HG03439 (cell line): ENCODE measurements around the gene DDX3X.
"Not testable (repeated sequence)": the region's sequence is repeated elsewhere in the genome, so short reads cannot be mapped to it uniquely, and the experiment has no call there.

Experiments
- ATAC-seq: cut with Tn5 transposase; IDR thresholded peaks from one replicate; pipeline ENCODE4 v1.9.1; 2021; ENCODE audit warnings: mild to moderate bottlenecking, moderate library complexity; ENCODE audit not compliant: unreplicated experiment

The DDX3X gene

DNA sequence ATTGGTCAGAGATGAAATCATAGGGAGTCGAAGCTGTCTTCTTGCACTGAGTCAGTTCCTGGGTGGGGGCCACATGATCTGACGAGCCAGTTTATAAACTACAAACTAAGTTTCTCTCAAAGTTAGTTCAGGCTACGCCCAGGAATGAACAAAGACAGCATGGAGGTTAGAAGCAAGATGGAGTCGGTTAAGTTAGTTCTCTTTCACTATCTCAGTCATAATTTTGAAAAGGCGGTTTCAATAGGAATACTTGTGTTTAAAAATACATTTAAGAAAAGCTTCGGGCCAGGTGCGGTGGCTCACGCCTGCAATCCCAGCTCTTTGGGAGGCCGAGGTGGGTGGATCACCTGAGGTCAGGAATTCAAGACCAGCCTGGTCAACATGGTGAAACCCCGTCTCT is 77.3 kb downstream of the DDX3X start:
- not testable (repeated sequence) for ATAC-seq

DNA sequence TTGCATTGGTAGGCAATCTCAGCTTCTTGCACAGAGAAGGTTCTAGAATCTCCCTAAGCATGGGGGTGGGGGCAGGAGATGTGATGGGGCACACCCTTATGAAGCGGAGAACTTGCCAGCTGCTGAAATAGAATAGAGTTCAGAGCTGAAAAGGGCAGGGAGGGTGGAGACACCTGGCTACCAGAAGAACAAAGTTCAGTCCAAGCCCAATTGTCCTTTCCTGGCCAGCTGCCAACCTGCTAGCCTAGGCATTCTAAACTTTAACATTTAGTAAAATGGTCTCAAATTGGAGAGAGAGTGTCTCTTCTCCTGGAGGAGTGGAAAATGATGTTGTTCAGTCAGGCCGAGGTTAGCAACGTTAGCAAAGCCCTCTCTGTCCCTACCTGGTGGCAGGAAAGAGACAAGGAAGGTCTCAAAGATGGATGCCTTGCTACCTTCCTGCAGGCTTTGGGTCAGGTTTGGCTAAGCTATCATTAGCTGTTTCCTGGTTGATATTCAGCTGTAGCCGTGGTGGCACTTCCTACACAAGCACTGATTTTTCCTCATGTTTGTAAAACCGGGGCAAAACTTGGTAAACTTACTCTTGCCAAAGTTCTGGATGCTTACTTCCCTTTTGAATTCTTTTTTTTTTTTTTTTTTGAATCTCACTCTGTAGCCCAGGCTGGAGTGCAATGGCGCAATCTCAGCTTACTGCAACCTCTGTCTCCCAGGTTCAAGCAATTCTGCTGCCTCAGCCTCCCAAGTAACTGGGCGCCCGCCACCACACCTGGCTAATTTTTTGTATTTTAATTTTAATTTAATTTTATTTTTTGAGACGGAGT is 78.5 kb downstream of the DDX3X start:
- ATAC-seq = no peak
